Tibial nerve (tissue), 3 donors: ENCODE measurements around the gene ATP5MK.

Experiments used
- EP300 ChIP-seq, 2 donors: sonication (generic); formaldehyde crosslinking; IDR thresholded peaks; one replicate each; pipeline ENCODE4 v1.6.1; 2017; ENCODE audit warnings: antibody characterized with exemption in 2 of 2, mild to moderate bottlenecking in 1 of 2
- POLR2A ChIP-seq, 2 donors: fragments of 450-650 bp; IDR thresholded peaks; one replicate each; pipeline ENCODE4 v1.6.1; 2017; ENCODE audit warnings: antibody characterized with exemption in 2 of 2, mild to moderate bottlenecking in 2 of 2, moderate library complexity in 2 of 2

DNA sequence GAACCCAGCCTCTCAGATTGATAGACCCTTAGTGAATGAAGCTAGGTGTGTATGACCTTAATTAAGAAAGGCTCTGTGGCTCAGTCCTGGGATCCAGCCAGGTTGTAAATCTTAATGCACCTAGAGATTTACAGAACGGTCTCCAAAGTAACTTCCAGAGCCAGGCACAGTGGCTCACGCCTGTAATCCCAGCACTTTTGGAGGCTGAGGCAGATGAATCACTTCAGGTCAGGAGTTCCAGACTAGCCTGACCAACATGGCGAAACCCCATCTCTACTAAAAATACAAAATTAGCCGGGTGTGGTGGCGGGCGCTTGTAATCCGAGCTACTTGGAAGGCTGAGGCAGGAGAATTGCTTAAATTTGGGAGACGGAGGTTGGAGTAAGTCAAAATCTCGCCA lies 31.6 kb upstream of the ATP5MK start:
- TF ChIP-seq POLR2A (IDR thresholded peaks at IDR 0.05) (no peak), EP300 (IDR thresholded peaks at IDR 0.05) (no peak)
